UCSD-AML1 (cell line): ENCODE results near the gene TLR4.

ENCODE experiments used
- DNase-seq: peaks from one replicate; lab custom pipeline; 2025; ENCODE audit not compliant: unreplicated experiment; lab: John Stamatoyannopoulos, UW

The TLR4 gene

GRCh38 chr9:117744369-117744768, 40.2 kb downstream of the TLR4 start:
- DNase-seq: no peak

- no peak for DNase-seq
Observed at GRCh38 chr9:117744856-117745389, 40.7 kb downstream of the TLR4 start.

GRCh38 chr9:117745598-117745997, 41.4 kb downstream of the TLR4 start:
- DNase-seq: no peak

- no peak for DNase-seq
Observed at GRCh38 chr9:117746263-117746662, 42.1 kb downstream of the TLR4 start.

- DNase-seq: no peak
Observed at GRCh38 chr9:117747386-117747970, 43.3 kb downstream of the TLR4 start.

- no peak for DNase-seq
Observed at GRCh38 chr9:117750401-117750800, 46.2 kb downstream of the TLR4 start.

GRCh38 chr9:117752894-117753293, 48.7 kb downstream of the TLR4 start:
- DNase-seq: no peak

- DNase-seq: no peak
Observed at GRCh38 chr9:117757561-117758190, 53.5 kb downstream of the TLR4 start.

- DNase-seq: no peak
Observed at GRCh38 chr9:117763314-117763713, 59.1 kb downstream of the TLR4 start.

- DNase-seq: no peak
Observed at GRCh38 chr9:117768750-117769395, 64.7 kb downstream of the TLR4 start.

GRCh38 chr9:117771136-117771535, 66.9 kb downstream of the TLR4 start:
- no peak for DNase-seq

GRCh38 chr9:117772960-117773359, 68.8 kb downstream of the TLR4 start:
- no peak for DNase-seq
